DOHH2 (cell line): Measurements from ENCODE around the gene NFIA.

ENCODE experiments used
- H3F3A ChIP-seq: fragments of 200-600 bp; sonication (generic), shearing (Covaris generic); 2 replicates; pipeline ENCODE4 v1.6.0; 2016; ENCODE audit warnings: antibody characterized with exemption, mild to moderate bottlenecking; ENCODE audit not compliant: control insufficient read depth, insufficient read depth
- H3K27ac ChIP-seq: fragments of 200-600 bp; sonication (generic); 2 replicates; pipeline ENCODE4 v1.5.1; 2014; ENCODE audit warnings: low read depth, mild to moderate bottlenecking, low read length, moderate library complexity
- H3K27me3 ChIP-seq: fragments of 200-600 bp; sonication (generic); 2 replicates; pipeline ENCODE4 v1.6.1; 2014; ENCODE audit warnings: mild to moderate bottlenecking, low read length, mixed read lengths; ENCODE audit not compliant: control insufficient read depth
- H3K36me3 ChIP-seq: fragments of 200-600 bp; sonication (generic); 2 replicates; pipeline ENCODE4 v1.6.1; 2014; ENCODE audit warnings: mild to moderate bottlenecking, low read length, moderate library complexity, mixed read lengths; ENCODE audit not compliant: control insufficient read depth
- H3K4me1 ChIP-seq: fragments of 200-600 bp; sonication (generic); 2 replicates; pipeline ENCODE4 v1.6.1; 2014; ENCODE audit warnings: mild to moderate bottlenecking, low read length, mixed read lengths; ENCODE audit not compliant: control insufficient read depth
- H3K4me2 ChIP-seq: fragments of 200-600 bp; sonication (generic); 2 replicates; pipeline ENCODE4 v1.6.0; 2014; ENCODE audit warnings: mild to moderate bottlenecking, low read length, moderate library complexity
- H3K4me3 ChIP-seq: fragments of 200-600 bp; sonication (generic); 2 replicates; pipeline ENCODE4 v1.5.1; 2014; ENCODE audit warnings: mild to moderate bottlenecking, low read length, mixed read lengths
- H3K79me2 ChIP-seq: fragments of 200-600 bp; sonication (generic); 2 replicates; pipeline ENCODE4 v1.6.1; 2014; ENCODE audit warnings: mild to moderate bottlenecking, low read length, mixed read lengths; ENCODE audit not compliant: control insufficient read depth
- H3K9me2 ChIP-seq: fragments of 200-600 bp; sonication (generic); replicated peaks from 2 replicates; pipeline ENCODE4 v1.6.1; 2014; ENCODE audit warnings: mild to moderate bottlenecking, low read length, mixed read lengths; ENCODE audit not compliant: control insufficient read depth
- H3K9me3 ChIP-seq: fragments of 200-600 bp; sonication (generic); 2 replicates; pipeline ENCODE4 v1.6.1; 2014; ENCODE audit warnings: antibody characterized with exemption, low read length, mixed read lengths; ENCODE audit not compliant: control insufficient read depth, insufficient read depth
- H4K20me1 ChIP-seq: fragments of 200-600 bp; sonication (generic); 2 replicates; pipeline ENCODE4 v1.6.0; 2014; ENCODE audit warnings: low read depth, mild to moderate bottlenecking, antibody characterized with exemption, low read length, moderate library complexity; ENCODE audit not compliant: control insufficient read depth, insufficient read depth
- CTCF ChIP-seq: fragments of 200-600 bp; sonication (generic); IDR thresholded peaks from one replicate; pipeline ENCODE4 v1.5.1; 2014; ENCODE audit warnings: antibody characterized with exemption, mild to moderate bottlenecking, low read depth, low read length; ENCODE audit not compliant: poor library complexity, severe bottlenecking
- EZH2phosphoT487 ChIP-seq: fragments of 200-600 bp; sonication (generic); IDR thresholded peaks from 2 replicates; pipeline ENCODE4 v1.6.1; 2017; ENCODE audit warnings: borderline replicate concordance, mild to moderate bottlenecking, antibody characterized with exemption, low read length, moderate library complexity, mixed read lengths

Gene NFIA

GRCh38 chr1:61079296-61079897, 3.0 kb upstream of the NFIA start:
- no peaks in the 10 kb centered on the region for H4K20me1 ChIP-seq
- H3K79me2 ChIP-seq = peaks cover 27% of the 10 kb centered on the region
- peaks cover 55% of the 10 kb centered on the region for H3K4me1 ChIP-seq
- H3K9me2 ChIP-seq = no peaks in the 10 kb centered on the region
- peak overlapping the region; percentile 98 for H3K4me2 ChIP-seq
- peak overlapping the region; percentile 96 for H3K27ac ChIP-seq
- peaks cover 49% of the 10 kb centered on the region for H3F3A ChIP-seq
- TF ChIP-seq CTCF (no peak), EZH2phosphoT487 (no peak)
- no peaks in the 10 kb centered on the region for H3K36me3 ChIP-seq
- peak overlapping the region; percentile 90 for H3K4me3 ChIP-seq
- H3K27me3 ChIP-seq = no peaks in the 10 kb centered on the region
- no peaks in the 10 kb centered on the region for H3K9me3 ChIP-seq

GRCh38 chr1:61079898-61080336, 2.4 kb upstream of the NFIA start:
- H3K36me3 ChIP-seq = no peaks in the 10 kb centered on the region
- H3F3A ChIP-seq = peaks cover 49% of the 10 kb centered on the region
- H3K79me2 ChIP-seq = peaks cover 33% of the 10 kb centered on the region
- TF ChIP-seq CTCF = peak; percentile 46
- no peak for TF ChIP-seq EZH2phosphoT487
- no peaks in the 10 kb centered on the region for H4K20me1 ChIP-seq
- H3K27ac ChIP-seq = peak overlapping the region; percentile 96
- peak overlapping the region; percentile 90 for H3K4me3 ChIP-seq
- no peaks in the 10 kb centered on the region for H3K9me3 ChIP-seq
- H3K9me2 ChIP-seq = no peaks in the 10 kb centered on the region
- H3K4me1 ChIP-seq = peaks cover 59% of the 10 kb centered on the region
- no peaks in the 10 kb centered on the region for H3K27me3 ChIP-seq
- H3K4me2 ChIP-seq = peak overlapping the region; percentile 98

DNA sequence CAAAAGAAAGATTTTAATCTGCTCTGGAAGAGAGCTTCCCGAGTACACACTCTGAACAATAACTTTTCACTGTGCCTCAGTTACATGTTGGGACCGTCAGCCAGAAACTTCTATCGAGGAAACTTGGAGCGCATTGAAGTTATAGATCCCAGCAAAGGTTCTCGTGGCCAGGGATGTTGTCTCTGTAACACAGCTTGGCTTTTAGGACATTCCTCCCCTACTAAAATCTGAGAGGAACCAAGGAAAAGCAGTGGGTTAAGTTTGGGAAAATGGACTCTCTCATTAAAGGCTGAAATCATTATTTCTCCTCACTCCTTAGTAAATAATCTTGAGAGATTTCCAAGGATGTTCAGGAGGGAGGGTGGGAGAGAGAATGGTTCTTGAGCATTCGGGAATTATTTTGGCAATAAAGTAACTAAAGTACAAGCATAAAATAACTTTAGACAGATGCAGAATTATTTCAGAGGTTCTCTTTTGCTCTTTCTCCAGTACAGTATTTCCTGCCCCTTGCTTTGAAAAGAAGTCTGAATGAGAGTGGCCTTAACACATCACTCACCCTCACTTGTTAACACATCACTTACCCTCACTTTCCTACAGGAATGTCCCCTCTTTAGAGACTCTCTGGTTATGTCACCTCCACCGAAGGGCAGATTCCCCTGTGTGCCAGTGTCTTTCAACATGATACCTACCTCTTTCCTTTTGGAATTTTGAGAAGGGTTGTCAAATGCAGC, 1.8 kb upstream of the NFIA start:
- peak overlapping the region; percentile 96 for H3K27ac ChIP-seq
- no peaks in the 10 kb centered on the region for H3K9me2 ChIP-seq
- H4K20me1 ChIP-seq = no peaks in the 10 kb centered on the region
- peak overlapping the region; percentile 90 for H3K4me3 ChIP-seq
- peaks cover 65% of the 10 kb centered on the region for H3K4me1 ChIP-seq
- no peaks in the 10 kb centered on the region for H3K9me3 ChIP-seq
- H3K4me2 ChIP-seq = peak overlapping the region; percentile 98
- H3K79me2 ChIP-seq = peaks cover 39% of the 10 kb centered on the region
- H3F3A ChIP-seq = peaks cover 49% of the 10 kb centered on the region
- H3K27me3 ChIP-seq = no peaks in the 10 kb centered on the region
- H3K36me3 ChIP-seq = no peaks in the 10 kb centered on the region
- TF ChIP-seq CTCF (no peak), EZH2phosphoT487 (no peak)
